ENCODE measurements around the gene POLE. TPM values are rescaled to one million over a fixed set of nuclear protein-coding genes. Genes with fewer than 3 reads are reported as not detected.

POLE gene
- total RNA-seq, 4 donors from 2014 or later: 19.2 to 28.1 (median 23.9) TPM

GRCh38 chr12:132720606-132721345, 33.6 kb upstream of the POLE start:
- no peak for TF ChIP-seq POLR2A (IDR thresholded peaks at IDR 0.05)
- no peak for TF ChIP-seq CTCF (IDR thresholded peaks at IDR 0.05)
- H3K27me3 ChIP-seq: no peaks in the 10 kb centered on the region
- H3K27ac ChIP-seq: no peak overlapping the region
- intact Hi-C loops (cut with DNase I): no loop called here
- 94 to 97% methylated on average over 25 of the region's 25 CpGs for WGBS, 2 donors
- H3K36me3 ChIP-seq: peaks cover 57 to 60% of the 10 kb centered on the region in 2 donors
- H3K9me3 ChIP-seq: no peaks in the 10 kb centered on the region
- H3K4me1 ChIP-seq: no peaks in the 10 kb centered on the region
- DNase-seq: no peak
- H3K4me3 ChIP-seq (replicated peaks in 1 of 3): no peak overlapping the region

- Histone ChIP-seq H3K36me3 (peaks cover 51 to 52% of the 10 kb centered on the region in 2 donors), H3K27ac (no peak overlapping the region), H3K9me3 (no peaks in the 10 kb centered on the region), H3K4me1 (no peaks in the 10 kb centered on the region), H3K27me3 (no peaks in the 10 kb centered on the region), H3K4me3 (replicated peaks in 1 of 3) (no peak overlapping the region)
- WGBS, 2 donors: 91 to 97% methylated on average over 12 of the region's 12 CpGs
- intact Hi-C loops (cut with DNase I): no loop called here
- TF ChIP-seq POLR2A (IDR thresholded peaks at IDR 0.05) (no peak), CTCF (IDR thresholded peaks at IDR 0.05) (no peak)
- no peak for DNase-seq
Observed at GRCh38 chr12:132719954-132720324, 32.8 kb upstream of the POLE start.

- Histone ChIP-seq H3K4me1 (no peaks in the 10 kb centered on the region), H3K27ac (no peak overlapping the region), H3K27me3 (no peaks in the 10 kb centered on the region), H3K4me3 (replicated peaks in 1 of 3) (no peak overlapping the region), H3K36me3 (peaks cover 46 to 47% of the 10 kb centered on the region in 2 donors), H3K9me3 (no peaks in the 10 kb centered on the region)
- intact Hi-C loops (cut with DNase I): no loop called here
- WGBS, 2 donors: 92 to 97% methylated on average over 28 to 31 of the region's 31 CpGs
- TF ChIP-seq CTCF (IDR thresholded peaks at IDR 0.05): no peak
- no peak for TF ChIP-seq POLR2A (IDR thresholded peaks at IDR 0.05)
- no peak for DNase-seq
Observed at GRCh38 chr12:132719141-132719953, 32.2 kb upstream of the POLE start.

GRCh38 chr12:132718644-132719043, 31.5 kb upstream of the POLE start:
- H3K4me1 ChIP-seq: no peaks in the 10 kb centered on the region
- 93 to 94% methylated on average over 6 to 21 of the region's 21 CpGs for whole genome bisulfite sequencing, 2 donors
- no peaks in the 10 kb centered on the region for H3K27me3 ChIP-seq
- H3K27ac ChIP-seq: no peak overlapping the region
- no peak overlapping the region for H3K4me3 ChIP-seq (replicated peaks in 1 of 3)
- H3K36me3 ChIP-seq: peaks cover 40 to 45% of the 10 kb centered on the region in 2 donors
- H3K9me3 ChIP-seq: no peaks in the 10 kb centered on the region
- DNase-seq: no peak
- intact Hi-C loops (cut with DNase I): no loop called here
- TF ChIP-seq CTCF (IDR thresholded peaks at IDR 0.05) (no peak), POLR2A (IDR thresholded peaks at IDR 0.05) (no peak)

All from thyroid gland (tissue), 4 donors.